GM21786 (cell line): ENCODE measurements around the gene ZNF320.
"Not testable (repeated sequence)": the region's sequence is repeated elsewhere in the genome, so short reads cannot be mapped to it uniquely, and the experiment has no call there.

Source experiments
- ATAC-seq: cut with Tn5 transposase; IDR thresholded peaks from one replicate; pipeline ENCODE4 v1.9.1; 2021; ENCODE audit not compliant: unreplicated experiment

Gene ZNF320

DNA sequence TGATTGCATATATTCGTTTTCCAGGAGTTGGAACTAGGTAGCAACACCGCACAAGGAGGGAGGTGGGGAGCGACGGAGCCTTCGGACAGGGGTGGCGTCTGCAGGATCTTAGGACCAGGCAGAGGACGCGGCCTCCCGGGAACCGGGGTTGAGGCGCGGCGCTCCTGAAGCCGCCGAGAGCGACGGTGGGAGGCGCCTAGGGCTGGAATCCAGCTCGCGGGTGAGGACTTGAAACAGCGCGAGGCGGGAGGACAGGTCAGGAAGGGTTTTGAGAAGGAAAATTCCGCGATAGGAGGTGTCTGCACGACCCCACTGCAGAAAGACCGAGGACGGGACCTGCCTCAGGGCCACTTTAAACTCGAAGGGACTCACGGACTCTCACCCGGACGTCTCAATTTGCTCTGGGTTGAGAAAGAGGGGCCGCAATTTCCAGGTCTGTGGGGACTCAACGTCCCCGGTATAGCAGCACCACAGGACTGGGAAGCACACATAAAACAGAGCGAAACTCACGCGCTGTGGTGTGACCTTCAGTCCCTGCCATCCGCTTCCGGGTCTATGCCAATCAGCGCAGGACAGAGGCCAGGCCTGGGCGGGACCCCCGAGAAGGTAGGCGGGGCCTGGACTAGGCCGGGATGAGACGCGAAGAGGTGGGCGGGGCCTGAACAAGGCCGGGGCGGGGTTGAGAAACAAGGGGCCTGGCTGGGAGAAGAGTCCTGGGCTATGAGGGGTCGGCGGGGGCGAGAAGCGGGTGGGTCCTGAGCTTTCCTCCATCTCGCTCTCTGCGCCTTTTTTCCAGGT, at the start of gene ZNF320:
TSS of gene ZNF320 (minus strand) at position 498 of the 798 bp plus-strand sequence. CDS start 7,380 bp downstream, outside the sequence.
- peak; percentile 98 for ATAC-seq

DNA sequence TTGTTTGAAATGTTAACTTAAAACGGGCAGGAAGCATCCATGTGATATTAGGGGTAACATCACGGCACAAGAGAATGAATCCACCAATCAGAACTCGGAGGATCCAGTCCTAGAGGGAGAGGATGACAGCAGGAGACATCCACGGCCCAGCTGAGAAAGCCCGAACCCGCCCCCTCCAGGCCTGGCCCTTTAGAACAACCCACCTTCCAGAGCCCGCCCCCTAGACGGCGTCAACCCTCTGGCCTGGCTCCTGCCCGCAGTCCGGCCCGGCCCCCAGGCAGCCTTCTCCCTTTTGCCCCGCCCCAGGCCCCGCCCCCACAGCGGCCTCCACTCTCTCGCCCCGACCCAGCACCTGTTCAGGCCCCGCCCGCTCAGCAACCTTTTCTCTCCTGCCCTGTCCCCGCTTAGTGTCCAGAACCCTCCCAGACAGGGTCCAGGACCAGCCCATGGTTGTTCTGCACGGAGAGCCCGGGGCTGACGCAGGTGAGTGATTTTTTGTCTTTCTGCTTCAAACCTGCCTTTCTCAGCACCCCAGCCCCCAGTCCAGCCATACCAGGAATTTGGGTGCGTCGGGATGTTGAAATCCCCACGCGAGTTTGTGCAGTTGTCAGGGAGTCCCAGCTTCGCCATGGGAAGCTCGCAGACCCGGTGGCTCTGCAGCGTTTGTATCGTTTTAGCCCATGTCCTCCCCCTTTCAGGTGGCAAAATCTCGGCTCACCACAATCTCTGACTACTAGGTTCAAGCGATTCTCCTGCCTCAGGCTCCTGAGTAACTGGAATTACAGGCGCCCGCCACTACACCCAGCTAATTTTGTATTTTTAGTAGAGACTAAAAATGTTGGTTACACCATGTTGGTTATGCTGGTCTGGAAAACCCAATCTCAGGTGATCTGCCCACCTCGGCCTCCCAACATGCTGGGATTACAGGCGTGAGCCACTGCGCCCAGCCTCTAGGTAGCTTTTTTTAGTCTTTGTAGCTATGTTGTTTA, 49.2 kb upstream of the ZNF320 start:
- no peak for ATAC-seq

DNA sequence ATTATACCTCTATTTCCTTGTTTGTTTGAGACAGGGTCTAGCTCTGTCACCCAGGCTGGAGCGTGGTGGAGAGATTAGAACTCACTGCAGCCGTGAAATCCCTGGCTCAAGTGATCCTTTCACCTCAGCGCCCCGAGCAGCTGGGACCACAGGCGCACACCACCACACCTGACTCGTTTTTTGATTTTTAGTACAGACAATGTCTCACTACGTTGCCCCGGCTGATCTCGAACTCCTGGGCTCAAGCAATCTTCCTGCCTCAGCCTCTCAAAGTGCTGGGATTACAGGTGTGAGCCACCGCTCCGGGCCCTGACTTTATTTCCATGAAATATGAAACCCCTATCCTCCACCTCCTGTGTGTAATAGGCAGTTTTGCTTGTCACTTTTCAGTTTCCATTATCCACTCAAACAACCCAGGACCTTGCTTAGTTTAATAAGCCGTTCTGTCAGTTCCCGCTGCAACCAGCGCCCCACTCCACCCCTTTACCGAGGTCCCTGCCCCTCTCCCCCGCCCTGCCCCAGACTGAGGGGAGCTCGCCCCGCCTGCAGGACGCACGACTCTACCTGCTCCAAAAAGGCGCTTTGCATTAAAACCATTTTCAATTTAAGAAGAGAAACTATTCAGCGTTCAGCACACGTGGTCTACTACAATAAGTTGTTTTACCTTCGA, 48.4 kb upstream of the ZNF320 start:
- no peak for ATAC-seq

DNA sequence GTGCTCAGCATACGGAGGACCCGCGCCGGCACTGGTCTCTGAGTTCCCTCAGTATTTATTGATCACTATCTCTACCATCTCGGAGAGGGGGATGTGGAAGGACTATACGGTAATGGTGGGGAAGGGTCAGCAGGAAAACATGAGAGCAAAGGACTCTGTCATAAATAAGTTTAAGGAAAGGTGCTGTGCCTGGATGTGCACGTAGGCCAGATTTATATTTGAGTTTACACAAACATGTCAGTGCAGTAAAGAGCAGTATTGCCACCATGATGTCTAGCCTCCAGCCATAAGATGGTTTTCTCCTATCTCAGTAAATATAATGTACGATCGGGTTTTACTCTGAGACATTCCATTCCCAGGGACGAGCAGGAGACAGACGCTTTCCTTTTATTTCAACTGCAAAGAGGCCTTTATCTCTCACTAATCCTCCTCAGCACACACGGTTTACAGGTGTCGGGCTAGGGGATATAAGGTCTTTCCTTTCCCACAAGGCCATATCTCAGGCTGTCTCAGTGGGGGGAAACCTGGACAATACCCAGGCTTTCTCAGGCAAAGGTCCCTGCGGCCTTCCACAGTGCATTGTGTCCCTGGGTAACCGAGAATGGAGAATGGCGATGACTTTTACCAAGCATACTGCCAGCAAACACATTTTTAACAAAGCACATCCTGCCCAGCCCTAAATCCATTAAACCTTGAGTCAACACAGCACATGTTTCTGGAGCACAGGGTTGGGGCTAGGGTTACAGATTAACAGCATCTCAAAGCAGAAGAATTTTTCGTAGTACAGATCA, 47.5 kb upstream of the ZNF320 start:
- ATAC-seq: not testable (repeated sequence)

DNA sequence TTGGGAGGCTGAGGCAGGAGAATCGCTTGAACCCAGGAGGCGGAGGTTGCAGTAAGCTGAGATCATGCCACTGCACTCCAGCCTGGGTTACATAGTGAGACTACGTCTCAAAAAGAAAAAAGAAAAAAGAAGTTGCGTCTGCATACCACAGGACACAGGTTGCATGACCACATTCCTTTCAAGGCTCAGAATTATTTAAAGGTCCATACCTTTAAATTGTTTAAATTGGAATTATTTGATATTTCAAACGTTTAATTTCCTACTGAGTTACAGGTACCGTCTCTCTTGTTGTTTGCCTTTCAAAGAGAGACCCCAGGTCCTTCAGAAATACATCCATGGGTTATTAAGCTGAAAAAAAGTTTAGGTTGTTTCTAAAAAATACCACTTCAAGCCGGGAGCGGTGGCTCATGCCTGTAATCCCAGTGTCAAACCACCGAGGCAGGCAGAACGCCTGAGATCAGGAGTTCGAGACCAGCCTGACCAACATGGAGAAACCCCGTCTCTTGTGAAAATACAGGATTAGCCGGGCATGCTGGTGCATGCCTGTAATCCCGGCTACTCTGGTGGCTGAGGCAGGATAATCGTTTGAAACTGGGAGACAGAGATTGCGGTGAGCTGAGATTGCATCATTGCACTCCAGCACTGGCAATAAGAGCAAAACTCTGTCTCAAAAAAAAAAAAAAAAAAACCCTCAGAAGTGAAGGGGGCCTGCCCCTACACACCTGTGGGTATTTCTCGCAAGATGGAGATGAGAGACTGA, 46.6 kb upstream of the ZNF320 start:
- no peak for ATAC-seq

DNA sequence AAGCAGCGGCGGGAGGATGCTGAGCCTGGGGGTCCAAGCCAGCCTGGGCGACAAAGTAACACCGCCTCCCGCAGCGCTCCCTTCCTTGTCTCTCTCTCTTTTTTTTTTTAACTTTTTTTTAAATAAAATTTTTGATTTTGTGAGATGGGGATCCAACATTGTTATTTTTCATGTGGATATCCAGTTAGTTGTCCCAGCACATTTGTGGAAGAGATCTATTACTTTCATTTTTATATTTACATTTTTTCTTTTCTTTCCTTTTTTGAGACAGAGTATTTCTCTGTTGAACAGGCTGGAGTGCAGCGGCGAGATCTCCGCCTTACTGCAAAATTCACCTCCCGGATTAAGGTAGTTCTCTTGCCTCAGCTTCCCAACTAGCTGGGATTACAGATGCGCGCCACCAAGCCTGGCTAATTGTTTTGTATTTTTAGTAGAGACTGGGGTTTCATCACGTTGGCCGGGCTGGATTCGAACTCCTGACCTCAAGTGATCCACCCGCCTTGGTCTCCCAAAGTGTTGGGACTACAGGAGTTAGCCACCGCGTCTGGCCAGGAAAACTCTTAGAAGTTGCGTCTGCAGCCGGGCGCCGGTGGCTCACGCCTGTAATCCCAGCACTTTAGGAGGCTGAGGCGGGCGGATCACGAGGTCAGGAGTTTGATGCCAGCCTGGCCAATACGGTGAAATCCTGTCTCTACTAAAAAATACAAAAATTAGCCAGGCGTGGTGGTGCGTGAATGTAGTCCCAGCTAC, 45.9 kb upstream of the ZNF320 start:
- ATAC-seq: no peak

DNA sequence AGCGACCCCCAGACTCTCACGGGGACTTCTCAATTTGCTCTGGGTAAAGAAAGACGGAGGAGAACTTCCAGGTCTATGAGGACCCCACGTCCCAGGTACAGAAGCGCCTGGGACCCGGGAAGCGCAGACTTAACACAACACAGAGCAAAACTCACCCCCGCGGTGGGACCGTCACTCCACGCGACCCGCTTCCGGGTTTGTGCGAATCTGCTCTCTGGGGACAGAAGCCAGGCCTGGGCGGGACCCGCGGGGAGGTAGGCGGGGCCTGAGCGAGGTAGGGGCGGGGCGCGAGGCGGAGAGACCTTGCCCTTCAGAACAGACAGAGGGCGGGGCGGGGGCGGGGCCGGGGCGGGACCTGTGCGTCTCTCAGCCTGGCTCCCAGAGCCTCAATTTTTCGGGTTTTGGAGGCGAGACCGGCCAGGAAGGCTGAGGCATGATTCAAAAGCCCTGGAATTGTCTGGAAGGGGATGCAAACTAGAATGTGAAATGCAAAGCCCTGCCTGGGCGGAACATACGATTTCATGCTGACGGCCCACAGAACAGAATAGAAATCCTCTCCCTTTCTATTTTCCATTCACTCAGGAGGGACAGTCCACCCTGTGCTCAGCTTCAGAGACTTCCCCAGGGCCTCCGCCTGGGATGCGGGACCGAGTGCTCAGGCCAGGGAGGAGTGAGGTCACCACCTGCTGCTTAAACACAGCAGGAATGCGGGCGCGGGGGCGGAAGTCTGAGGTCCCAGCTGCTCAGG, 45.1 kb upstream of the ZNF320 start:
- ATAC-seq: peak; percentile 80

DNA sequence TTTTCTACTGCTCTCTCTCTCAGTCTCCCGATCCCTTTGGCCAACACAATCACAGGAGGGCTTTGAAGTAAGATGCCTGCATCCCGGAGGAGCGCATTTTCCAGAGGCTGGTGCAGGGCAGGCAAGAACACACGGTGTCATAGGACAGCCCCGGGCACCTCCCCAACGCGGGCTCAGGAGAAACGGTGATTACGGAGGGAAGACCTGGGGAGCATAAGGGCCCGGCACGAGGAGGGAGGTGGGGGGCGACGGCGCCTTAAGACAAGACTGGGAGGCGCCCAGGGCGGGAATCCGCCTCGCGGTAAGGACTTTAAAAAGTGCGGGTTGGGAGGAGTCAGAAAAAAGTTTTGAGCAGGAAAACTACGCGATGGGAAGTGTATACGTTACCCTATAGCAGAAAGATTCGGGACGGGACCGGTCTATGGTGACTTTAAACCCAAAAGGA, 44.5 kb upstream of the ZNF320 start:
- ATAC-seq: no peak

DNA sequence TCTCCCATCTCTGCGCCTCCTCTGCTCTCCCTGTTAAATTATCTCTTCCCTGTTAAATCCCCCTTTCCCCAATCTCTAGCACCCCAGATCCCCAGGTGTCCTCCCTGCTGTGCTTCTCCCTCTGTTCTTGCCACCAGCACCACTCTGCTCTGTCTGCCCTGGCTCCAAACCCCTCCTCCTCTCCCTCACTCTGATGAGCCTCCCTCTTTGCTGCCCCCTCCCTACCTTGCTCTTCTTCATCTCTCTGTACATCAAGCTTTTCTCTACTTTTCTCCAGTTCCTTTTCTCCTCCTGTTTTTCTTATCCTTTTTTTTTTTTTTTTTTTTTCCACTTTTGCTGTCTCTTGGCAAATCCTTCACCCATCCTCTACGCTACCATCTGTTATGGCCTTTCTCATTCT, 44.1 kb upstream of the ZNF320 start:
- ATAC-seq: not testable (repeated sequence)

DNA sequence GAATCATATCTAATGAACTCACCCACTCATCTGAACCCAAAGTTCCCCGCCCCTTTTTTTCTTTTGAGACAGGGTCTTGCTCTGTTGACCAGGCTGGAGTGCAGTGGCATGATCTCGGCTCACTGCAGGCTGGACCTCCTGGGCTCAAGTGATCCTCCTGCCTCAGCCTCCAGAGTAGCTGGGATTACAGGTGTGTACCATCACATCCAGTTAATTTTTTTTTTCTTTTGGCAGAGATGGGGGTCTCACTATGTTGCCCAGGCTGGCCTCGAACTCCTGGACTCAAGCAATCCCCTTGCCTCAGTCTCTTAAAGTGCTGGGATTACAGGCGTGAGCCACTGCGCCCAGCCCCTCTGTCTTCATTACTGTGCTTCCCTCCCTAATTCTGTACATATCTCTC, 43.5 kb upstream of the ZNF320 start:
- ATAC-seq: not testable (repeated sequence)

DNA sequence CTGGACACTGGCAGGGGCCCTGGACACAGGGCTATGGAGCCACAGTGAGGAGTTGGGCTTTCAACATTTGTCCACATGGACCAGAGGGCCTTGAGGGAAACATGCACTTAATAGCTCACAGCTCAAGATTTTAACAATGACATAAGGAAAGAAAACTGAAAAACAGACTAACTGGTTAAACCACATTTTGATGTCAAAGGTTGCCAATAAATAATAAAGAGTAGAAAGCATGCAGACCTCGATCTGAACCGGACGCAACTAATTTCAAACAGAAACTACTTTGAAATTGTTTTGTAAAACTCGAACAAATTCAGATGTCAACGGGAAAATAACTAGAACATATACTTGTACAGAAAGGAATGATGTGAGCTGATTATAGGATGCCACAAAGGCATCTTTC, 41.3 kb upstream of the ZNF320 start:
- ATAC-seq: no peak

DNA sequence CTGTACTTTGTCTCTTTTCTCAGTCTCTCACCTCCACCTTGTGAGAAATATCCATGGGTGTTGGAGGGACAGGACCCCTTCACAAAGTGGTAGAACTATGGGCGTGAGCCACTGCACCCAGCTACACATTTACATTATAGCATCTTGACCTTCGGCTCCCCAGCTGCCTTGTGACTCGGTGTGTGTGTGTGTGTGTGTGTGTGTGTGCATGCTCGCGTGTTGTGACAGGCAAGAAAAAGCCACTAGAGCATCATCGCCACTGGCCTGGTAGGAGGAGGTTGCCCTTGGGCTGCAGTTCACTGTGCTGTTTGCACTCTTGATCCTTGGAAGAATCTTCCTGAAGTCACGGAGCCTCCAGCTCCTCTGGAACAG, 39.5 kb upstream of the ZNF320 start:
- ATAC-seq: no peak

DNA sequence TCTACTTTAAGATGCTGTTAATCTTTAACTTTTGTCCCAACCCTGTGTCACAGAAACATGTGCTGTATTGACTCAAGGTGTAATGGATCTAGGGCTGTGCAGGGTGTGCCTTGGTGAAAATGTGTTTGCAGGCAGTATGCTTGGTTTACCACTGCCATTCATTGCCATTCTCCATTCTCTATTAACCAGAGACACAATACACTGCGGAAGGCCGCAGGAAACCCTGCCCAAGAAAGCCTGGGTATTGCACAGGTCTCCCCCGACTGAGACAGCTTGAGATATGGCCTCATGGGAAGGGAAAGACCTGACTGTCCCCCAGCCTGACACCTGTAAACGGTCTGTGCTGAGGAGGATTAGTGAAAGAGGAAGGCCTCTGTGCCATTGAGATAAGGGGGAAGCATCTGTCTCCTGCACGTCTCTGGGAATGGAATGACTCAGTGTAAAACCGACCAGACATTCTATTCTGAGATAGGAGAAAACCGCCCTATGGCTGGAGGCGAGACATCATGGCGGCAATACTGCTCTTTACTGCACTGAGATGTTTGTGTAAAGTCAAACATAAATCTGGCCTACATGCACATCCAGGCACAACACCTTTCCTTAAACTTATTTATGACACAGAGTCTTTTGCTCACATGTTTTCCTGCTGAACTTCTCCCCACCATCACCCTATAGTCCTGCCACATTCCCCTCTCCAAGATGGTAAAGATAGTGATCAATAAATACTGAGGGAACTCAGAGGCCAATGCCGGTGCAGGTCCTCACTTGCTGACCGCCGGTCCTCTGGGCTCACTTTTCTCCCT, 38.9 kb upstream of the ZNF320 start:
- ATAC-seq: no peak

DNA sequence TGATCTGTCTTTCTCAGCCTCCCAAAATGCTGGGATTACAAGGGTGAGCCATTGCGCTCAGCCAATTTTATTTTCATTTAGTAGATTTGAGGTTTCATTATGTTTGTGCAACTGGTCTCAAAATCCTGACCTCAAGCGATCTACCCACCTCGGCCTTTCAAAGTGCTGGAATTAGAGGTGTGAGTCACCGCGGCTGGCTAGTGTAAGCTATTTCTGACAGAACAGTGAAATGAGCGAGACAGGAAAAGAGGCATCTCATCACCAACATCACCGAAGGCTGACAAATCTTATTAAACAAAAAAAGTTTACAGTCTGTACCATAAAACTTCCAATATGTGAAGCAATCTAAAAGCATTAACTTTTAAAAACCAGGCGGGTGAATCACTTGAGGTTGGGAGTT, 38.0 kb upstream of the ZNF320 start:
- no peak for ATAC-seq

DNA sequence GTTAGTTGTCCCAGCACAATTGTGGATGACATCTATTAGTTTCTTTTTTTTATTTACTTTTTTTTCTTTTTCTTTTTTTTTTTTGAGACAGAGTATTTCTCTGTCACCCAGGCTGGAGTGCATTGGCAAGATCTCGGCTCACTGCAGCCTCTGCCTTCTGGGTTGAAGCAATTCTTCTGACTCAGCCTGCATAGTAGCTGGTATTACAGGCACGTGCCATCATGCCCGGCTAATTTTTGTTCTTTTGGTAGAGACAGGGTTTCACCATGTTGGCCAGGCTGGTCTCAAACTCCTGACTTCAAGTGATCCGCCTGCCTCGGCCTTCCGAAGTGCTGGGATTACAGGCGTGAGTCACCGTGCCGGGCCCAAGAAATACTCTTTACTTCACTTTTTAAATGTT, 27.2 kb upstream of the ZNF320 start:
- not testable (repeated sequence) for ATAC-seq

DNA sequence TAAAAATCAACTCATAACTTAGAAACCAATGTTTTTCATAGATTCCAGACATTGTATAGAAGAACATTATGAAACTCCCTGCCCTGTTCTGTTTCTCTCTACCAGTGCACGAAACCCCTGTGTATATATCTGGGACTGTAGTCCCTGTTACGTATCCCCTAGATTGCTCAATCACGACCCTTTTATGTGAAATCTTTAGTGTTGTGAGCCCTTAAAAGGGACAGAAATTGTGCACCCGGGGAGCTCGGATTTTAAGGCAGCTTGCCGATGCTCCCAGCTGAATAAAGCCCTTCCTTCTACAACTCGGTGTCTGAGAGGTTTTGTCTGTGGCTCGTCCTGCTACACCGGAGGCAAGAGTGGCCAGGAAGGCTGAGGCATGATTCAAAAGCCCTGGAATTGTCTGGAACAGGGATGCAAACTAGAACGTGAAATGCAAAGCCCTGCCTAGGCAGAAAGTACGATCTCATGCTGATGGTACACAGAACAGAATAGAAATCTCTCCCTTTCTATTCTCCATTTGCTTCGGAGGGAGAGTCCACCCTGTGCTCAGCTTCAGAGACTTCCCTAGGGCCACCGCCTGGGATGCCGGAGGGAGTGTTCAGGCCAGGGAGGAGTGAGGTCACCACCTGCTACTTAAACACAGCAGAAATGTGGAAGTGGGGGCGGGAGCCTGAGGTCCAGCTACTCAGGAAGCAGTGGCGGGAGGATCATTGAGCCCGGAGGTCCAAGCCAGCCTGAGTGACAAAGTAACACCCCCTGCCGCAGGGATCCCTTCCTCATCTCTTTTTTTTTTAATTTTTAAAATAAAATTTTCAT, 26.6 kb upstream of the ZNF320 start:
- ATAC-seq: no peak
